Erythroblast (primary cell): Measurements from ENCODE around the gene LYZL1.
"Not testable (repeated sequence)": the region's sequence is repeated elsewhere in the genome, so short reads cannot be mapped to it uniquely, and the experiment has no call there.

Experiments
- DNase-seq, 2 experiments: peaks; one replicate each; lab custom pipeline; 2025; lab: John Stamatoyannopoulos, UW
- GATA1 ChIP-seq: IDR thresholded peaks from 2 replicates; pipeline ENCODE4 v1.6.1; 2011; ENCODE audit warnings: low read depth, mild to moderate bottlenecking, control low read depth, low read length, moderate library complexity
- POLR2A ChIP-seq: IDR thresholded peaks from 2 replicates; pipeline ENCODE4 v1.6.1; 2011; ENCODE audit warnings: mild to moderate bottlenecking, low read length

The LYZL1 gene

DNA sequence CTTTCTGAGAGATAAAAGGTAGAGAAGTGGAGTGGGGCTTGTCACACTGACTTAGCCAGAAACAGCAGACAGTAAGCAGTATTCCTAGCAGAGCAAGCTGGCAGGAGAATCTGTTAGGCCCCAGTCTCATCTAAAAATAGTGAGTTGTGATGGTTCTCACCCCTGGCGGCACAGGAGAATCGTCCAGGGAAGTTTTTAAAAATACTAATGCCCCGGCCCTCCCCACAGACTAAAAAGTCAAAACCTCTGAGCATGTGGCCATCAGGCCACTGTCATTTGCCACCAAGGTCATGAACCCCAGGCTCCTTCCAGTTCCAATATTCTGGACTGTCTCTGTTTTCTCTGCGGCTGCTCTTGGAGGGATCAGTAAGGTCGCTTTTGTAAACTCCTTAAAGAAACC, 34.0 kb downstream of the LYZL1 start:
- no peak for TF ChIP-seq GATA1
- no peak for TF ChIP-seq POLR2A
- DNase-seq, result no peak

DNA sequence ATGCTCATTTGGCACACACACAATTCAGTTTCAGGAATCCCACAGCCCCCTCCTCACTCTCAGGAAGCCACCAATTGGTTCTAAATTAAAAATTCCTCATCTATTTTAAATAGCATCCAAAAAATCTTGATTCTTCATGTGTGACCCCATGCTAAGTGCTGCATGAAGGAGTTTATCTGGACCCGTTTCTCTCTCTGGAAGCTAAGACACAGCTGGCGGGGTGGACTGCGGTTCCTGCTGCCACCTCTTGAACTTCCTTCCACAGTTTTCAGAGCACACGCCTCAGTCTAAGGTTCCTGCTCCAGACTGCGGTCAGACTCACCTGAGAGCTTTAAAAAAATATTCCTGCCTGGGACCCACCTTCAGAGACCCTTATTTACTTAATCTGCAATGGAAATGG, 34.5 kb downstream of the LYZL1 start:
- no peak for TF ChIP-seq GATA1
- no peak for TF ChIP-seq POLR2A
- no peak for DNase-seq

DNA sequence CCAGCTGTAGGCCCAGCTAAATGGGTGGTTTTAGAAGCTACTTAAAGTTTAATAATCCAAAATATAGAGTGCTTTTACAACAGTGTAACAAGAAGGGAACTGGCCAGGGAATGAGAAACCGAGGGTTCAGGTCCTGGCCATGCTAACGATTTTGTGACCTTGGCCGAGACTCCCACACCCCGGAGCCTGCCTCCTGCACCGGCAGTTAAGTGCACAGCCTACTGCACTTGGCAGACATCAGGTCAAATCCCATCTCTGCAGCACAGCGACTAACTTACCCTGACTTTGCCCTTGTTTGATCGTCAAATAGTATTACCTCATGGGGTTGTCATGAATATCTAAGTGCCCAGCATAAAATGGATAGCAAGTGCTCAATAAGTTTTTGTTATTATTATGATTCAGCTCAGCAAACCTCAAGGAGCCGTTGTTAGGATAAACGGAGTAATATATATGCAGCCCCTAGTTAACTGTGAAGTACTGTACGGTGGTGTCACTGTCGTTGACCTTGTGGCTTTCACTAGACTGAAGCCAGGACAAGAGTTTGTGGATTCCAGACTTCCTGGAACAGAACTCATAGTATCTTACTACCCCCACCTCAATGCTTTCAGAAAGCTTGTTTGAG, 35.5 kb downstream of the LYZL1 start:
- no peak for TF ChIP-seq GATA1
- no peak for TF ChIP-seq POLR2A

DNA sequence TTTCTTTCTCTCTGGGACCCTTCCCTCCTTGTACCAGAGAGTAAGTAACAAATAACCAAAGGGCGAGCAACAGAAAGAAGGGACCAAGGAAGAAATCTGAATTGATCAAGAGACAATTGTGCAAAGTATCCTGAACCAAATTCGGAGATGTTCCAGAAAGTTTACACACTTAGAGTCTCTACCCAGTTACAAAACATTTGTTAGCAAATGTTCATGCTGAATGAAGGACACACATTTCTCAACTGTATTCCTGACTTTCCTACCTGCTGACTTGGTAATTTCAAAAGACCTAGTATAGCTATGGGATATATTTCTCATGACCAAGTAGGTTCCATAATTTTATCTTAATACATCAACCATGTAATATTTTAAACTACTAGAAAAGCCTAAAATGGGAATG, 37.4 kb downstream of the LYZL1 start:
- no peak for TF ChIP-seq POLR2A
- no peak for TF ChIP-seq GATA1
- no peak for DNase-seq

More for the DNA sequence above, 35.5 kb downstream of the LYZL1 start:
- DNase-seq, result no peak

DNA sequence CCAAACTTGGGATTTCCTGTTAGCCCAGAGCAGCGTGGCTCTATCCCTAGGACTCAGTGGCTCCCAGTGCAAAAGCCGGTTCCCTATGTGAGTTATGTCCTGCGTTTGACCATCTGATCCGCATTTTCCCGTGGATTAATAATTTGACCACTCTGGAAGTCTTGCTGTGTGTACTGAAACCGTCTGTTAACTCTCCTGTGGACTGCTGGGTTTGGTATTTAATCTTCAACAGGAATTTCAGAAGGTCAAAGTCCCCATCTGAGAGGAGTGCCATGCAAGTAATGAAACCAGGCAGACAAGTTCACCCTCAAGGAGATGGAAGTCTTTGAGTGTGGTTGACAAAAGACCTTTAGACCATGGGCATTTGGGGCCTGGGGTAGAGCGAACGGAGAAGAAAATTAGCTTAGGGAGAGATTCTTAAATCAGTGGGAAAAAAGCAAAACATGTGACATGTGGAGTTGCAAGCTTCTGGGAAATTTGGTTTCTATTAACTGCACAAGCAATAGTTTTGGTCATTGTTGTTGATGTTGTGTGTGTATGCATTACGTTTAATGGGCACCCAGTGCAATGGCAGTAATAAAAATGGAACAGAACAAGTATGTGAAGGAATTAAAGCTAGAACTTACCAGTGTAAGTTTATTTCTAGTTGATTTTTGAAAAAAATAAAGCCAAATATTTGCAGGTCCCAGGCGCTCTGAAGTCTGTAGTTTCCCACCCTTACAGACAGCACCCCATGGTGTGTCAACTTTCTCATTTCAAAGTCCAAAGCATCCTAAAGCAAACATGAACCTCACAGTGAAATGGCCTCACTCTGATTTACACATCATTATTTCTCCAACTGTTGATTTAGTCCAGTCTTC, 38.2 kb downstream of the LYZL1 start:
- TF ChIP-seq GATA1, result no peak
- no peak for TF ChIP-seq POLR2A
- no peak for DNase-seq

DNA sequence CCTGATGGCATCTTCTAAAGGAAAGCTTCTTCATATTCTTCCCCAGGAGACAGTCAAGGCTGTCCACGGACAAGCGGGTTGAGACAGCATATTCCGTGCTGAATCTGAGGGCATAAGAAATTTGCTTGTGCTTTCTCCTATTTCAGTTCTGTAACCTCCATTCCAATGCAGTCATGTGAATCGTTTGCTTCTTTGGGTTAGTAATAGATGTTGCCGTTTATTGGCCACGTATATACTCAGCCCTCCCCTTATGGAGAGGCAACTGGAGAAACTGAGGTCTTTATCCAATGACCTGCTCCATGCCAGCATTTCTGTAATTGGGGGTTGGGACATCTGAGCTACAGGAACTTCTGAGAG, 38.9 kb downstream of the LYZL1 start:
- no peak for DNase-seq
- no peak for TF ChIP-seq GATA1
- TF ChIP-seq POLR2A, result no peak

DNA sequence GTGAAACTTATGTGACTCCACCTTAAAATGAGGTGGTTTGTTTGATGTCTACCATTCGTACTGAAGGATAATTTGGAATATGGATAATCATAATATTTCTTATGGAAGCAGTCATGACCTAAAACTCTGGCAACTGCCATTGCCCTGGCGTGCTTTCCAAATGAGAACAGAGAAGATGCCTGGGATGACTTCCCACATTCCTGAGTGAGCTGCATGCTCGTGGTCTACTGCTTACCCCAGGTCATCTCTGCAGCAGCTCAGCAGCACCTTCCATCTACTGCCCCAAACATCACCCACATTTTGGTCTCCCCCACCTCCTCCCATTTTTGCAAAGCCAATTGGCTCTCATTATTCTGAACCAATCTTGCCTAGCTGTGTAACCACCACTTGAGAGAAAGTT, 40.1 kb downstream of the LYZL1 start:
- no peak for DNase-seq
- TF ChIP-seq POLR2A (no peak), GATA1 (no peak)

DNA sequence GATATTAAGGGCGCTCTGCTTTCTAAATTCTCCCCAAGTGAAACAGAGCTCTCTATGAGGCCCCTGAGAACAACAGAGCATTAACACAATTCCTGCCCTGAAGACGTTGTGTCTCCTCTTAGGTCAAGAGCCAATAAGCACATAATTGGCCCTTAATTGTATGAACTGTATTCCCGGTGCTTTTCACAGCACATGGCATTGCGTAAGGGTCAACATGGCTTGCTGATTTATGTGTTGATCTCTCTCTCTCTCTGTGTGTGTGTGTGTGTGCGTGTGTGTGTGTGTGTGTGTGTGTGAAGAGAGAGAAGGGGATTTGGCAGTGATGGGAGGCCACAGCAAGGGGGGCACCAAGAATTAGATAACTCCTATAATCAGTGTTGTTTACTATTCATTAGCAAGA, 40.5 kb downstream of the LYZL1 start:
- TF ChIP-seq POLR2A (no peak), GATA1 (no peak)
- DNase-seq, result no peak

DNA sequence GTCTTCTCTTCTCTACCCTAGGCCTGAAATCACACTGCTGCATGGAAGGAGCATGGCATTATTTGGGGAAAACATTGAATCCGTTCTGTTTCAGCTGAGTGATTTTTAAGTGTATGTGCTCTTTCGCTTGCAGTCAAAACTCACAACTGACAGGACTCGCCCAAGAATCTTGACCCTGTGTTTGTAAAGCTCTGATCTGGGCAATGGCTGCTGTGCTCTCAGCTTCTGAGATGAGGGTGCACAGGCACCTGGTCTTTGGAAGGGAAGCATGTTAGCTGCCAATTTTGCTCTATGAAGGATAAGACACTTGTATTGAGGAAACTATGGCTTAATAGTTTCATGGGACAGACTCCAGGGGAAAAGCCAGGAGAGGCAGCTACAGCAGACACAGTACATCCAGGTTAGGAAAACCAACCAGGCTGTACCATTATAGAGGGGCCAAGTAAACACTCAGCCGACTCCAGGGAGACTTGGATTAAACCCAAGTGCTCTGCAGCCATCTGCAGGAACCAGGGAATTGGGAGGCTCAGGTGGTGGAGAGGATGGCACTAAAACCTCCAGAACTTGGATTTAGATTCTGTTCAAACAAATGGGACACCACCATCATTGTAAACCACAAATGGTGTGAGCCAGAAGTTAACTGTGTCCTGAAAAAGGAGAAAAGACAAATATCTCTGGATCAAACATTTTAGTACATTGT, 43.3 kb downstream of the LYZL1 start:
- no peak for TF ChIP-seq POLR2A
- TF ChIP-seq GATA1, result no peak

DNA sequence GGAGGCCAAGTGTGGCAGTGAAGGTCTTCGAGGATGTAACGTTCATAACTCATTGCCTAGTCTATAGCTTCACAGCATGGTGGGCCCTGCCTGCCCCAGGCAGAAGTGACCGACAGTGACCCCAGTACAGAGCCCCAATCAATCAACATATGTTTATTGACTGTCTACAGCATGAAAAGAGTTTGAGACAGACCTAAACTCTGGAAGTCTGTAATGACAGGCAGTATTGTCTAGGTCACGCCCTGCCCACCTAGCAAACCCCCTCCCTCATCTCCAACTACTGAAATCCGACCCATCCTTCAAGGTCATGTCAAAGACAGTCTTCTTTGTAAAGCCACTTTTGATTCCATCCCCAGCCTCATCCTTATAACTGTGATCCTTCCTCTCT, 43.9 kb downstream of the LYZL1 start:
- DNase-seq, result no peak
- no peak for TF ChIP-seq POLR2A
- no peak for TF ChIP-seq GATA1

More for the DNA sequence above, 43.3 kb downstream of the LYZL1 start:
- DNase-seq, result no peak

DNA sequence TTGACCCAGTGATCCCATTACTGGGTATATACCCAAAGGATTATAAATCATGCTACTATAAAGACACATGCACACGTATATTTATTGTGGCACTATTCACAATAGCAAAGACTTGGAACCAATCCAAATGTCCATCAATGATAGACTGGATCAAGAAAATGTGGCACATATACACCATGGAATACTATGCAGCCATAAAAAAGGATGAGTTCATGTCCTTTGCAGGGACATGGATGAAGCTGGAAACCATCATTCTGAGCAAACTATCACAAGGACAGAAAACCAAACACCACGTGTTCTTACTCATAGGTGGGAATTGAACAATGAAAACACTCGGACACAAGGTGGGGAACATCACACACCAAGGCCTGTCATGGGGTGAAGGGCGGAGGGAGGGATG, 48.7 kb downstream of the LYZL1 start:
- not testable (repeated sequence) for DNase-seq

DNA sequence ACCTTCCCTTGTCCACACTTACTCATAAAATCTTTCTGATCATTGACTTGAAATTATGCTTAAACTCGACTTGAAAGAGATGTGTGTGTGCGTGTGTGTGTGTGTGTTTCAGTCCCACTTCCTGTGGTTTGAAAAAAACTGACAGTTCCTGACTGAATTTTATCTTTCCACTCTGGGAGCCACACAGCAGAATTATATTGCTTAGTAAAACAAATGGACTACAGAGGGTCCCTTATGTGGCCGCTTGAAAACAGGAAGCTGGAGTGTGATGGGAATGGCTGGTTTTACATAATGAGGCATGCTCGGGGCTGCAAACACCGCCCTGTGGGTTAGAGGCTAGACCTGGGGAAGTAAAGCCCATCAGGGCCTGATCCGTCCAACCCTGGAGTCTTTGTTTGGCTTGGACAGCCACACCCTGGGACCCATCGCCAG, 54.8 kb downstream of the LYZL1 start:
- DNase-seq, result no peak
- TF ChIP-seq POLR2A (no peak), GATA1 (no peak)

DNA sequence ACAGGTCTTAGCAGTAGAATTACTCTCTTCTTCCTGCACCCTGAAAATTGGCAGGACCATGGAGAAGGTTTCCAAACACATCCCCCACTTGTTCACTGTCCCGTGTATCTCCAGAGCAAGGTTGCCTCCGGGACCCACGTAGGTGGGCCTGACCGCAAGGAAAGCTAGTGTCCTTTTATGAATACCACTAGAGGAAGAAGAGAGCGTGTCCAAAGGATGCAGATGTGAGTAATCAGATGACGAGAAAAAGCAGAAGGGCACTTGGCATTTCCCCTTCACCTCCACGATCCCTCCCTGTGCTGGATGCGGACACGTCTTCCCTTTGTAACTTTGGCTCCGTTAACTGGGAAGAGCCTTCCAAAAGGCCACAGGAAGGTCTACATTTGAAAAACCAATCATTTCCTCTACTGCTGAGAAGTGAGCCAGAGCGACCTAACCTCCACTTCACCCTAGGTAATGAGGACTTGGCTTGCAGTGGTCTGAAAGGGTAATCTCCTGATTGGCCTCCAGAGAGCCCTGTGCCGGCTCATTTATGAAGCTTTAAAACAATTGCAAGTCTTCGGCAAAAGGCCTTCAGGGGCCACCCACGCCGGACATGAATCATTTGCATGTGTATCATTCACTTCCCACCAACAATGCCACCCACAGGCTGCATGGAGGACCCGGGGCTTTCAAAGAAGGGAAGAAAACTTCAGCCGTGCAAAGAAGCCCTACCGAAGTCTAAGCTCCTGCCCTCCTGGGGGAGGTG, 55.4 kb downstream of the LYZL1 start:
- no peak for DNase-seq
- TF ChIP-seq GATA1 (no peak), POLR2A (no peak)
